ENCODE results near the gene STIM2.

Gene STIM2

GRCh38 chr4:27042411-27042810, 181.8 kb downstream of the STIM2 start:
- DNase-seq (ENCODE audit: low spot score): no peak
- TF ChIP-seq, protein P1, sequence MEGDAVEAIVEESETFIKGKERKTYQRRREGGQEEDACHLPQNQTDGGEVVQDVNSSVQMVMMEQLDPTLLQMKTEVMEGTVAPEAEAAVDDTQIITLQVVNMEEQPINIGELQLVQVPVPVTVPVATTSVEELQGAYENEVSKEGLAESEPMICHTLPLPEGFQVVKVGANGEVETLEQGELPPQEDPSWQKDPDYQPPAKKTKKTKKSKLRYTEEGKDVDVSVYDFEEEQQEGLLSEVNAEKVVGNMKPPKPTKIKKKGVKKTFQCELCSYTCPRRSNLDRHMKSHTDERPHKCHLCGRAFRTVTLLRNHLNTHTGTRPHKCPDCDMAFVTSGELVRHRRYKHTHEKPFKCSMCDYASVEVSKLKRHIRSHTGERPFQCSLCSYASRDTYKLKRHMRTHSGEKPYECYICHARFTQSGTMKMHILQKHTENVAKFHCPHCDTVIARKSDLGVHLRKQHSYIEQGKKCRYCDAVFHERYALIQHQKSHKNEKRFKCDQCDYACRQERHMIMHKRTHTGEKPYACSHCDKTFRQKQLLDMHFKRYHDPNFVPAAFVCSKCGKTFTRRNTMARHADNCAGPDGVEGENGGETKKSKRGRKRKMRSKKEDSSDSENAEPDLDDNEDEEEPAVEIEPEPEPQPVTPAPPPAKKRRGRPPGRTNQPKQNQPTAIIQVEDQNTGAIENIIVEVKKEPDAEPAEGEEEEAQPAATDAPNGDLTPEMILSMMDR (IDR thresholded peaks at IDR 0.05): no peak
- H3K4me3 ChIP-seq: no peak overlapping the region
- no peak overlapping the region for H3K27ac ChIP-seq

- H3K27ac ChIP-seq: no peak overlapping the region
- no peak for DNase-seq (ENCODE audit: low spot score)
- H3K4me3 ChIP-seq: no peak overlapping the region
- TF ChIP-seq, protein P1 (IDR thresholded peaks at IDR 0.05): no peak
Measured at GRCh38 chr4:27043200-27043599, 182.6 kb downstream of the STIM2 start.

- no peak for DNase-seq (ENCODE audit: low spot score)
- Histone ChIP-seq H3K4me3 (no peak overlapping the region), H3K27ac (no peak overlapping the region)
- TF ChIP-seq, protein P1 (IDR thresholded peaks at IDR 0.05): no peak
Measured at GRCh38 chr4:27046851-27047250, 186.2 kb downstream of the STIM2 start.

DNA sequence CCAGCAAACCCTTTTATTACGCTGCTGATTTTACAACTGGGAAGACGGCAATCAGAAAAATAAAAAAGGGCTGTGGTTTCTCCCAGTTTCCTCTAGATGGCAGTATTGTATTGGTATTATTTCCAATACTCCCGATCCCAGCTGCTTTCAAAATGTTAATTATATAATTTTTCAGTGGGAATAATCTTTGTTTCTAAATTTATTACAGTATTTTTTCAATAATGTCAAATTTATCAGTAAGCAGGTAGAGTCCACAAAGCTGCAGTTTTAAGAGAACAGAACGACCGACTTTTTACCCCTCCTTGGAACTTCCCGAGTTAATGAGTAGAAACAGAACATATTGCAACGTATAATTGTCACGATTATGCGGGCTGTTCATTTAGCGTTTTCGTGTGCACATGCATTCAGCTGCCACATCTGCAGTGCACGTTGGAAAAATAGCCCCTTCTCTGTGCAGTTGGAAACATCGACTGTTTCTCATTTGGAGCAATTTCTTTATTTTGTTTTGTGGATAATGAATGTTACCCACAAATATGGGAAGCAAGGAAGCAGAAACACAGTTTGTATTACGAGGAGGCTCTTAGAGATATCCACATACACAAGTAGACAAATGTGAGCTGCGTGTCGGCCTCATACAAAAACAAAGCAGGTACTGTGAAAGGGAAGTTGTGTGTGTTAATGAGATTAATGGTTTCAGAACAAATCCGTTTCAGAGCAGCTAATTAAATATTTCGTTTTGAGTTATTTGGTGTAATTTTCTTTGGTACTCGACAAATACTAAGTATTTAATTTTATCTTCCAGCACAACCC, 188.0 kb downstream of the STIM2 start:
- DNase-seq (ENCODE audit: low spot score): no peak
- TF ChIP-seq, protein P1 (IDR thresholded peaks at IDR 0.05): peak; percentile 55
- Histone ChIP-seq H3K4me3 (peak overlapping the region; percentile 54), H3K27ac (no peak overlapping the region)

GRCh38 chr4:27049239-27049829, 188.7 kb downstream of the STIM2 start:
- Histone ChIP-seq H3K27ac (no peak overlapping the region), H3K4me3 (no peak overlapping the region)
- DNase-seq (ENCODE audit: low spot score): no peak

GRCh38 chr4:27050731-27051130, 190.1 kb downstream of the STIM2 start:
- H3K27ac ChIP-seq: no peak overlapping the region
- TF ChIP-seq, protein P1 (IDR thresholded peaks at IDR 0.05): no peak
- DNase-seq (ENCODE audit: low spot score): no peak
- H3K4me3 ChIP-seq: no peak overlapping the region

More at GRCh38 chr4:27049239-27049829, 188.7 kb downstream of the STIM2 start:
- TF ChIP-seq, protein P1 (IDR thresholded peaks at IDR 0.05): no peak

All from coronary artery (tissue), 2 donors.